ENCODE measurements around the gene DOC2B.
A peak's percentile ranks its signal among the peaks of the same experiment; 100 is the strongest.

DOC2B gene

GRCh38 chr17:197352-197751, 15.9 kb upstream of the DOC2B start:
- peaks cover 0 to 4% (median 0%) of the 10 kb centered on the region in 5 experiments for H3K9me3 ChIP-seq (ENCODE audit: control extremely low read depth in 1 of 5, control insufficient read depth in 4 of 5, insufficient read depth in 2 of 5, low read depth in 1 of 5, low read length in 4 of 5)
- WGBS (ENCODE audit: insufficient coverage), result 100% methylated on average over 1 of the region's 2 CpGs
- CTCF ChIA-PET, result interaction anchor here (1.0 to 1.6 kb wide), 3 partner anchors 14 to 116 kb away, joined by 4 to 6 read pairs (median 4); no protein-coding TSS in a partner anchor
- no peaks in the 10 kb centered on the region for H3K27me3 ChIP-seq (replicated peaks in 2 of 5; ENCODE audit: control insufficient read depth in 4 of 5, insufficient read depth in 5 of 5, low read length in 4 of 5)
- peaks cover 0 to 31% (median 11%) of the 10 kb centered on the region in 4 experiments for H3K4me1 ChIP-seq (ENCODE audit: control extremely low read depth in 1 of 4, control insufficient read depth in 4 of 4, insufficient read depth in 4 of 4, low read length in 3 of 4)
- H3K36me3 ChIP-seq (ENCODE audit: control insufficient read depth in 4 of 4, insufficient read depth in 4 of 4, low read length in 3 of 4), result no peaks in the 10 kb centered on the region
- H3K27ac ChIP-seq (ENCODE audit: insufficient read depth in 1 of 2, low read depth in 1 of 2, low read length in 2 of 2, poor library complexity in 1 of 2, severe bottlenecking in 2 of 2), result no peak overlapping the region
- DNase-seq, result no peak
- no peak overlapping the region for H3K4me3 ChIP-seq (ENCODE audit: control insufficient read depth in 1 of 7, extremely low read depth in 1 of 7, insufficient read depth in 4 of 7, low read depth in 2 of 7, low read length in 6 of 7)
- POLR2A ChIA-PET, result no interaction called here

- Histone ChIP-seq H3K9me3 (ENCODE audit: control extremely low read depth in 1 of 5, control insufficient read depth in 4 of 5, insufficient read depth in 2 of 5, low read depth in 1 of 5, low read length in 4 of 5) (peaks cover 0 to 4% (median 0%) of the 10 kb centered on the region in 5 experiments), H3K36me3 (ENCODE audit: control insufficient read depth in 4 of 4, insufficient read depth in 4 of 4, low read length in 3 of 4) (no peaks in the 10 kb centered on the region), H3K27me3 (replicated peaks in 2 of 5; ENCODE audit: control insufficient read depth in 4 of 5, insufficient read depth in 5 of 5, low read length in 4 of 5) (no peaks in the 10 kb centered on the region), H3K4me3 (ENCODE audit: control insufficient read depth in 1 of 7, extremely low read depth in 1 of 7, insufficient read depth in 4 of 7, low read depth in 2 of 7, low read length in 6 of 7) (no peak overlapping the region), H3K27ac (ENCODE audit: insufficient read depth in 1 of 2, low read depth in 1 of 2, low read length in 2 of 2, poor library complexity in 1 of 2, severe bottlenecking in 2 of 2) (no peak overlapping the region), H3K4me1 (ENCODE audit: control extremely low read depth in 1 of 4, control insufficient read depth in 4 of 4, insufficient read depth in 4 of 4, low read length in 3 of 4) (peaks cover 0 to 31% (median 11%) of the 10 kb centered on the region in 4 experiments)
- ChIA-PET CTCF (interaction anchor here (1.0 kb wide), 1 partner anchor 12 kb away, joined by 5 read pairs; no protein-coding TSS in a partner anchor), POLR2A (no interaction called here)
- 89% methylated on average over 15 of the region's 16 CpGs for WGBS (ENCODE audit: insufficient coverage)
- peak in 2 of 3 donors; percentile 40 to 51 for DNase-seq
These were observed 13.6 kb upstream of the DOC2B start for GRCh38 chr17:194828-195602.

DNA sequence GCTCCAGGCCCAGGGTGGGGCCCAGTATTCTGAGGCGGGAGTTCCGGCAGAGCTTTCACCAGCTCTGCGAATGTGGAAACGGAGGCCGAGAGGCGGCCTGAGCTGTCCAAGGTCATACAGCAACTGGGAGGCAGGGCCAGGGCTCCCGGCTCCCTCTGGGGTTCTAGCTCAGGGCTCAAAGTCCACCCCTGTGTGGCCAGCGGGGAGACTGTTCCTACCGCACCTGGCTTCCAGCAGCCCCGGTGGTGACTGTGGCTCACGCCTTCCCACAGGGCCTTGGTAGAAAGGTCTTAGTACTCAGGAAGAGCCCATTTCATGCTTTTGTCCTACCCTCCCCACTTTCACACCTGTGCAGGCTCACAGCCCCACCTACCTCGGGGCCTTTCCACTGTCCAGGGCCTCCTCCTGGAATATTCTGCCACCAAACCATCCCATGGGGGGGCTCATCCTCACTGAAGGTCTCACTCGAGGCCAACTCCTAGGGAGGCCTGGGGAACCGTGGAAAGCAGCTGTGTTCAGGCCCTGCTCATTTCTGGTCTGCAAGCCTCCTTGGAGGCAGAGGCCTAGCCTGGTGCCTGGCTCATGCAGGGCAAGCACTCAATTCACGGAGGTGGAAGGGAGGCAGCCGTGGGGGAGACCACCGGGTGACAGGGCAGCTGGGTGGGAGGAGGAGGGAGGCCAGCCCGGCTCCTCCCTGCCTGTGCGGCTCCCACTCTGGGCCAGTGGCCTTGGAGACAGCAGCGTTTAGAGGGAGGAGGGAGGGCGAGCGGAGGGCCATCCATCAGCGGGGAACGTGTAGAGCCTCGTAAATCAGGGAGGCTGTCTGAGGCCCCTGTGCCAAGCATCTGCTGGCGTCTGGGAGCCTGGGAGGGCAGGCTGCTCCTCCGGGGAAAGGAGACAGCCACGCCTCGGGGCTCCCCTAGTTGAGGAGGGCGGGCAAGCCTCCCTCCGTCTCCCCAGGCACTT, 12.7 kb upstream of the DOC2B start:
- Histone ChIP-seq H3K9me3 (ENCODE audit: control extremely low read depth in 1 of 5, control insufficient read depth in 4 of 5, insufficient read depth in 2 of 5, low read depth in 1 of 5, low read length in 4 of 5) (peaks cover 0 to 4% (median 0%) of the 10 kb centered on the region in 5 experiments), H3K36me3 (ENCODE audit: control insufficient read depth in 4 of 4, insufficient read depth in 4 of 4, low read length in 3 of 4) (no peaks in the 10 kb centered on the region), H3K4me1 (ENCODE audit: control extremely low read depth in 1 of 4, control insufficient read depth in 4 of 4, insufficient read depth in 4 of 4, low read length in 3 of 4) (peaks cover 0 to 26% (median 9%) of the 10 kb centered on the region in 4 experiments), H3K4me3 (ENCODE audit: control insufficient read depth in 1 of 7, extremely low read depth in 1 of 7, insufficient read depth in 4 of 7, low read depth in 2 of 7, low read length in 6 of 7) (no peak overlapping the region), H3K27ac (ENCODE audit: insufficient read depth in 1 of 2, low read depth in 1 of 2, low read length in 2 of 2, poor library complexity in 1 of 2, severe bottlenecking in 2 of 2) (no peak overlapping the region), H3K27me3 (replicated peaks in 2 of 5; ENCODE audit: control insufficient read depth in 4 of 5, insufficient read depth in 5 of 5, low read length in 4 of 5) (no peaks in the 10 kb centered on the region)
- ChIA-PET POLR2A (no interaction called here), CTCF (interaction anchor here (1.5 kb wide), 1 partner anchor 157 kb away, joined by 4 read pairs; no protein-coding TSS in a partner anchor)
- DNase-seq, result no peak
- WGBS (ENCODE audit: insufficient coverage), result 72% methylated on average over 21 of the region's 31 CpGs

DNA sequence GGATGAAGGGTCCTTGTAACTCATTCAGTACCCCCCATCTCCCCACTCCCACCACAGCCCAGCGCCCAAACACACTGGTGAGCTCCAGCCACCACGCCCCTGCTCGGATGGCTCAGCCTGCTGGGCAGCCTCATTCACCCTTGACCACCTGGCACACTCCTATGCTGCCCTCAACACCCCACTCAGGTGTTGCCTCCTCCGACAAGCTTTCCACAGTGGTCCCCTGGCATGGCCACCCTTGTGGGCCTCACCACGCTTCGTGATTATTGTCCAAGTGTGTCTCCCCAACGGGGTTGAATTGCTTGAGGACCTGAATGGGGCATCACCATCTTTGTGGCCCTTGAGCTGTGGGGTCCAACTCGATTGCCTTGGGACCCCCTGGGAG, 12.0 kb upstream of the DOC2B start:
- no peak overlapping the region for H3K4me3 ChIP-seq (ENCODE audit: control insufficient read depth in 1 of 7, extremely low read depth in 1 of 7, insufficient read depth in 4 of 7, low read depth in 2 of 7, low read length in 6 of 7)
- no peaks in the 10 kb centered on the region for H3K27me3 ChIP-seq (replicated peaks in 2 of 5; ENCODE audit: control insufficient read depth in 4 of 5, insufficient read depth in 5 of 5, low read length in 4 of 5)
- no peaks in the 10 kb centered on the region for H3K36me3 ChIP-seq (ENCODE audit: control insufficient read depth in 4 of 4, insufficient read depth in 4 of 4, low read length in 3 of 4)
- 98% methylated on average over 5 of the region's 8 CpGs for WGBS (ENCODE audit: insufficient coverage)
- CTCF ChIA-PET, result interaction anchor here (1.5 kb wide), 1 partner anchor 158 kb away, joined by 4 read pairs; no protein-coding TSS in a partner anchor
- H3K9me3 ChIP-seq (ENCODE audit: control extremely low read depth in 1 of 5, control insufficient read depth in 4 of 5, insufficient read depth in 2 of 5, low read depth in 1 of 5, low read length in 4 of 5), result peaks cover 0 to 4% (median 0%) of the 10 kb centered on the region in 5 experiments
- no peak for DNase-seq
- no peak overlapping the region for H3K27ac ChIP-seq (ENCODE audit: insufficient read depth in 1 of 2, low read depth in 1 of 2, low read length in 2 of 2, poor library complexity in 1 of 2, severe bottlenecking in 2 of 2)
- POLR2A ChIA-PET, result no interaction called here
- peaks cover 0 to 23% (median 8%) of the 10 kb centered on the region in 4 experiments for H3K4me1 ChIP-seq (ENCODE audit: control extremely low read depth in 1 of 4, control insufficient read depth in 4 of 4, insufficient read depth in 4 of 4, low read length in 3 of 4)

- peak in 2 of 3 donors; percentile 31 for DNase-seq
- POLR2A ChIA-PET, result no interaction called here
- no peaks in the 10 kb centered on the region for H3K36me3 ChIP-seq (ENCODE audit: control insufficient read depth in 4 of 4, insufficient read depth in 4 of 4, low read length in 3 of 4)
- H3K4me1 ChIP-seq (ENCODE audit: control extremely low read depth in 1 of 4, control insufficient read depth in 4 of 4, insufficient read depth in 4 of 4, low read length in 3 of 4), result peaks cover 0 to 23% (median 8%) of the 10 kb centered on the region in 4 experiments
- no peak overlapping the region for H3K27ac ChIP-seq (ENCODE audit: insufficient read depth in 1 of 2, low read depth in 1 of 2, low read length in 2 of 2, poor library complexity in 1 of 2, severe bottlenecking in 2 of 2)
- CTCF ChIA-PET, result interaction anchor here (1.5 kb wide), 1 partner anchor 158 kb away, joined by 4 read pairs; no protein-coding TSS in a partner anchor
- no peaks in the 10 kb centered on the region for H3K27me3 ChIP-seq (replicated peaks in 2 of 5; ENCODE audit: control insufficient read depth in 4 of 5, insufficient read depth in 5 of 5, low read length in 4 of 5)
- H3K4me3 ChIP-seq (ENCODE audit: control insufficient read depth in 1 of 7, extremely low read depth in 1 of 7, insufficient read depth in 4 of 7, low read depth in 2 of 7, low read length in 6 of 7), result no peak overlapping the region
- peaks cover 0 to 4% (median 0%) of the 10 kb centered on the region in 5 experiments for H3K9me3 ChIP-seq (ENCODE audit: control extremely low read depth in 1 of 5, control insufficient read depth in 4 of 5, insufficient read depth in 2 of 5, low read depth in 1 of 5, low read length in 4 of 5)
- 48% methylated on average over 11 of the region's 21 CpGs for WGBS (ENCODE audit: insufficient coverage)
These were observed 11.4 kb upstream of the DOC2B start for GRCh38 chr17:192666-193425.

DNA sequence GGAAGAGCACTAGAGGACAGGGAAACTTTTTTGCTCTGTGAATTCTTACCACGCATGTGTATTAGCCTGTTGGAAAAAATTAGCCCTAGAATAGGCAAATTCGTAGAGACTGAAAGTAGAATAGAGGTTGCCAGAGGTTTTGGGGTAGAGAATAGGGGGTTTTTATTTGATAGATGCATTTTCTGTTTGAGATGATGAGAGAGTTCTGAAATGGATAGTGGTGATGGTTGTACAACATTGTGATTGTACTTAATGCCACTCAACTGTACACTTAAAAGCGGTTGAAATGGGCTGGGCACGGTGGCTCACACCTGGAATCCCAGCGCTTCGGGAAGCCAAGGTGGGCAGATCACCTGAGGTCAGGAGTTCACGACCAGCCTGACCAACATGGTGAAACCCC, 8.0 kb upstream of the DOC2B start:
- H3K4me3 ChIP-seq (ENCODE audit: control insufficient read depth in 1 of 7, extremely low read depth in 1 of 7, insufficient read depth in 4 of 7, low read depth in 2 of 7, low read length in 6 of 7), result no peak overlapping the region
- peaks cover 0 to 8% (median 0%) of the 10 kb centered on the region in 5 experiments for H3K27me3 ChIP-seq (replicated peaks in 2 of 5; ENCODE audit: control insufficient read depth in 4 of 5, insufficient read depth in 5 of 5, low read length in 4 of 5)
- peaks cover 0 to 4% (median 0%) of the 10 kb centered on the region in 5 experiments for H3K9me3 ChIP-seq (ENCODE audit: control extremely low read depth in 1 of 5, control insufficient read depth in 4 of 5, insufficient read depth in 2 of 5, low read depth in 1 of 5, low read length in 4 of 5)
- DNase-seq, result no peak
- H3K36me3 ChIP-seq (ENCODE audit: control insufficient read depth in 4 of 4, insufficient read depth in 4 of 4, low read length in 3 of 4), result no peaks in the 10 kb centered on the region
- 97% methylated on average over 5 of the region's 7 CpGs for WGBS (ENCODE audit: insufficient coverage)
- CTCF ChIA-PET, result no interaction called here
- H3K27ac ChIP-seq (ENCODE audit: insufficient read depth in 1 of 2, low read depth in 1 of 2, low read length in 2 of 2, poor library complexity in 1 of 2, severe bottlenecking in 2 of 2), result no peak overlapping the region
- POLR2A ChIA-PET, result interaction anchor here (1.0 kb wide), 1 partner anchor 9 kb away, joined by 3 read pairs; no protein-coding TSS in a partner anchor
- H3K4me1 ChIP-seq (ENCODE audit: control extremely low read depth in 1 of 4, control insufficient read depth in 4 of 4, insufficient read depth in 4 of 4, low read length in 3 of 4), result peaks cover 0 to 27% (median 5%) of the 10 kb centered on the region in 4 experiments
